Tongue (tissue), 3 donors: ENCODE measurements around the gene TNK2. TPM values are rescaled to one million over a fixed set of nuclear protein-coding genes. Genes with fewer than 3 reads are reported as not detected.
"Not testable (repeated sequence)": the region's sequence is repeated elsewhere in the genome, so short reads cannot be mapped to it uniquely, and the experiment has no call there.

Source experiments
- DNase-seq: peaks from one replicate; pipeline ENCODE4 v3.0.0-alpha.2; 2015
- small RNA-seq: library from RNA; depleted of rRNA; stranded (forward); fragments of <200 nt; gene quantifications from one replicate; pipeline ENCODE3, GENCODE V24; 2014; ENCODE audit warnings: low replicate concordance
- total RNA-seq: library from RNA; depleted of rRNA; stranded (reverse); fragments of >200 nt; gene quantifications from one replicate; pipeline ENCODE4 v1.2.3, GENCODE V29; 2014

TNK2 gene
- total RNA-seq, 1 donor from 2014 or later: 31.4 TPM

DNA sequence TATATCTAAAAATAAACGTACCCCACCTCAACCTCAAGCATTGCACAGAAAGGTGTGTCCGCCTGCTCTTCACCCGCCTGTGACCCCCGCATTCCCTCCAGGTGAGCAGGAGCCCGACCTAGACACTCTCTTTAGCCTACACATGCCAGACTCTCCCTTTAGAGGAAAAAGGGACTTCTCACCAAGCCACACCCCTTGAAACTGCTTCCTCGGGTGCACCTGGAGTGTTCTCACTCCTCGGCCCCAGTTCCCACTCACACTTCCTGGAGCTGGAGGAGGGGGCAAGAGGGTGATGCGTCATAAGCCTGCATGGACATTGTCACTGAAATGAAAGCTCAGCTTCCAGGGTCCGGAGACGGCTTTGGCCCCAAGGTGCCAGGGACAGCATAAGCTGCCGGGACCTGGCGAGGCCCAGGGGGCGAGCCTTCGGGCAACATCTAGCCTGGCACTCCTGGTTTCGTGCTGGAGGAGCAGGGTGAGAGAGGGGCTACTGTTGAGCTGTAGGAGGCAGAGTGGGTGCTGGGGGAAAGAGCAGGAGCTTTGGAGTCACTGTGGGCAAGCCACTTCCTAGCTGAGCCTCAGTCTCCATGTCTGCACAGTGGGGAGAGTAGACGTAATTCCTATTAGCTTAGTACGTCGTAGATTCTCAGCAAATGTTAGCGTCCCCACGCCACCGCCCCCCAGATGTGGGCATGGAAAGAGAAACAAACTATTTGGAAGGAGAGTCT, 86.8 kb downstream of the TNK2 start:
- no peak for DNase-seq

DNA sequence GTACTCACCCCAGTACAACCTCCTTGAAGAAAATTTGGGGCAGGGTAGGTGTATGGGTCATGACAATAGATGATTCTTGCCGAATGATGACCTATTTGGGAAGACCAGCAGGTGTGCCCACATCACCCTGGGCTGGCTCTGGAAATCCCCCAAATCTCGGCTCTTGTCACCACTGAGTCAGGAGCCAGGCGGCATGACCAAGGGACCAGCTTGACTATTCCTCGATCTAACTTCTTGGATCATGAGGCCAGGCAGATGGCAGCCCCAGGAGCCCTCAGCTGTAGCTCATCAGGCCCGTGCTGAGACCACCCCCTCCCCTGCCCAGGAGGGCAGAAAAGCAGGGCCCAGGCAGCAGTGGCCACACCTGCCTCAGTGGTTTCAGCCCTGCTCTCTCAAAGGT, 87.5 kb downstream of the TNK2 start:
- no peak for DNase-seq

DNA sequence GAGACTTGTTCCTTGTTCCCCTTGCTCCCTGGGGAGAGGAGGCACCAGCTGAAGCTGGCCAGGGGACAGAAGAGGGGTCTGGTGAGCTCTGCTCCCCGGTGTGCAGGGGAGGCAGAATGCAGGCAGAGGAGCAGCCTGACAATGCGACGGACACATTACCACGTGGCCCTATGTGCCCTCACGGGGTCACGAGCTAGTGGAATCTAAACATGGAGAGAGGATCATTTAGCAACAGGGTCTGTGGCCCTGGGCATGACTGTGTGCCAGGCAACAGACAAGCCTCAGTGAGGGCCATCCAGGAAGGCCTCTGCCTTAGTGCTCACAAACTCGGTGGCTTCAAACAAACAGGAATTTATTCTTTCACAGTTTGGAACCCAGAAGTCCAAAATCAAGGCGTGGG, 88.2 kb downstream of the TNK2 start:
- DNase-seq: no peak

DNA sequence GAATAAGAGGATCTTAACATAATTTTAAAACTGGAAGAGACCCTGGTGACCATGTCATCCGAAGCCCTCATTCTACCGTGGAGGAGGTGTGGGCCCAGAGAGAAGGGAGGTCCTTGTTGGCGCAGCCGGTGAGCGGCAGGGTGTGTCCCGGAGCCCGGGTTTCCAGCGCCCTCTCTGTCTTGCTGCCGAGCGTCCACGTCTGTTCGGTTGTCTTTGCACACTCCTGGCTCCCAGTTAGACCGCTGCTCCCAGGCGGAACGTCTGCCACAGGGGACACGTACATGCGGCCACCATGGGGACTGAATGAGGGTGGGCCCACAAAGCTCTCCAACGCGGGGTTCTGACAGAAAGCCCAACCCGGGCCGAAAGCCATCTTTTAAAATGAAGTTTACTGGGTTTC, 90.0 kb downstream of the TNK2 start:
- no peak for DNase-seq

DNA sequence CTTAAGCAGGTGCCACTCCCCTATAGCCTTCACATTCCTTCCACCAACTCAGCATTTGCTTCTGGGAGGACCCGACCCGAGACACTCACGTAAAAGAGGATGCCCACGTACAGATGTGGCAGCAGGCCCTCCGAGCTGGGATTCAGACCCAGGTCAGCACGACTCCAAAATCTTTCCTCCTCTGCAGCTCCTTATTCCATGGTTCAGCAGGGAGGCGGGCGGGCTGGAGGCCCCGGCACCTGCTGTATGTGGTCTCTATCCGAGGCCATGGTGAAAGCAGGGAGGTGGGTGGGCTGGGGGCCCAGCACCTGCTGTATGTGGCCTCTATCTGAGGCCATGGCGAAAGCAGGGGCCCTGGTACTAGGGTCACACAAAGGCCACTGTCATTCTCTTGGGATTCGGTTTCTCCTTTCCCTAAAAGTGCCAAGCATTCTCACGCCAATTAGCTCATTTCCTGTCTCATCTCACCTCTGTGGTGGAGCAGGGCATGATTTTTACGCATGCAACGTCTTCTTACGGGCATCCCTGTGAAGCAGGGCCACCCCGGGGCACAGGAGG, 90.7 kb downstream of the TNK2 start:
- DNase-seq: no peak

DNA sequence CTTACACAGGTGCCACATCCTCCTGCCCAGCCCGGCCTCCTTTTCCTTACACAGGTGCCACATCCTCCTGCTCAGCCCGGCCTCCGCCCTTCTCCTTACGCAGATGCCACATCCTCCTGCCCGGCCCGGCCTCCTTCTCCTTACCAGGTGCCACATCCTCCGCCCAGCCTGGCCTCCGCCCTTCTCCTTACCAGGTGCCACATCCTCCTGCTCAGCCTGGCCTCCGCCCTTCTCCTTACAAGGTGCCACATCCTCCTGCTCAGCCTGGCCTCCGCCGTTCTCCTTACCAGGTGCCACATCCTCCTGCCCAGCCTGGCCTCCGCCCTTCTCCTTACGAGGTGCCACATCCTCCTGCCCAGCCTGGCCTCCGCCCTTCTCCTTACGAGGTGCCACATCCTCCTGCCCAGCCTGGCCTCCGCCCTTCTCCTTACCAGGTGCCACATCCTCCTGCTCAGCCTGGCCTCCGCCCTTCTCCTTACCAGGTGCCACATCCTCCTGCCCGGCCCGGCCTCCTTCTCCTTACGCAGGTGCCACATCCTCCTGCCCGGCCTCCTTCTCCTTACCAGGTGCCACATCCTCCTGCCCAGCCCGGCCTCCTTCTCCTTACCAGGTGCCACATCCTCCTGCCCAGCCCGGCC, 92.0 kb downstream of the TNK2 start:
- not testable (repeated sequence) for DNase-seq

DNA sequence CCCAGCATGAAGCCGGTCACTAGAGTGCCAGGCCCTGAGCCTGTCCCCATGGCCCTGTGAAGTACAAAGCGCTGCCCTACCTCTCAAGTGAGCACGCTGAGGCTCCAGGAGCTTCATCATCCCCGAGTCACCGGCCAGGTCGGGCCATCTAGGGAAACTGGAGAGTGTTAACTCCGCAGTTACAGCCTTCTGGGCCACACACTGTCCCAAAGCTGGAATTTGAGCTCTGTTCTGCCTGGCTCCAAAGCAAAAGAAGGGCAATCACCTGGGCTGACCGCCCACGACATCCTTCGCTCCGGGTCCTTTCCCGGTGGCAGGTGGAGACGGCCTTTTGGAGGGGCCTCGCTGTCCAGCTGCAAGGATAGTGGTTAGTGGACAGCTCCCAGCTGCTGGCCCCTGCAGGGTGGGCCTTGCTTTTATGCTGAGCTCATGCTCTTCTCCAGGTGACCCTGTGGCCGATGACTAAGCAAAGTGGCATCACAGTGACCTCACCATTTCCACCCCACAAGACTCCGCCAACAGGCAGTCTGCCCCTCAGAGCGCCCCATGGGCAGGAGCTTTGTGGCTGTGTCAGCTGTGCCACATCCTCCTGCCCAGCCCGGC, 93.1 kb downstream of the TNK2 start:
- DNase-seq: no peak

DNA sequence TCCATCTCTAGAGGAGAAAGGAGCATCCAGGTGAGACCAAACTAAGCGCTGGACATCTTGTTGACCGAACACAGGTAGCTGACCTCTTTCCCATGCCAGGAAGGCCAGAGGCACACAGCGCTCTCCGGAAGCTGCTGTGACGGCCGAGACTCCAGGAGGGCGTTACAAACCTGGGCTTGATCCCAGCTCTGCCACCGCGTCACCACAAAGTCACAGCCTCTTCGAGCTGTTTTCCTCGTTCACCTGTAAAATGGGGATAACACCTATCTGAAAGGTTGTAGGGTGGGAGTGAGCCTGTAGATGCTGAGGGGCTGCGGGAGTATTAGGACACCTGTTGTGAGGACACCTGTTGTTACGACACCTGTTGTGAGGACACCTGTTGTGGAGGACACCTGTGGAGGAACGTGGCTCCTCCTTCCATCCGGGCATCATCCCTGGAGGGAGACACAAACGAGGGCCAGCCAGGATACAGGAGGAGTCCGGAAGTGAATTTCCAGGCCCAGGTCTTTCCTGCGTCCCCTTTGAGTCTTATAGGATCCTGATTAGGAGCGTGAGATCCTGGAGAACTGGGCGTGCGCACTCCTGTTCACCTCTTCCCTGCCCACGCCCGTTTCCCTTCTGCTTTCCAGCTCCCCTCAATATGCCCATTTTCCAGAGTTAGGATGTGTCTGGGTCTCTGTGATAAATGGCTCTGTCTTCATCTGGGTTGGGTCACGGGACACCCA, 94.3 kb downstream of the TNK2 start:
- DNase-seq: no peak

Small RNA genes within 50 kb of the gene (small RNA-seq; reads per million reads assigned to genes)
- gene MIR6829 (not detected), gene RNU2-11P (not detected)

Other genes starting within 250 kb of the TNK2 start
- gene MUC20, start 187.6 kb downstream of the TNK2 start, total RNA-seq: 11.5 TPM
- 7.8 TPM for gene MUC4, start 96.6 kb downstream of the TNK2 start, total RNA-seq
- 110 TPM for gene TFRC, start 173.5 kb upstream of the TNK2 start, total RNA-seq